PC-9 (cell line): ENCODE data around the gene CLASP1.

Experiments
- EZH2 ChIP-seq: fragments of 200-600 bp; sonication (generic); IDR thresholded peaks from 2 replicates; pipeline ENCODE4 v1.8.0; 2017; ENCODE audit warnings: antibody characterized with exemption, low read depth
- TF ChIP-seq, protein P1 (sequence below): fragments of 200-600 bp; sonication (generic); conservative IDR thresholded peaks from 2 replicates; pipeline ENCODE4 v1.6.1; 2017; ENCODE audit warnings: mixed run types, antibody characterized with exemption, mild to moderate bottlenecking, moderate library complexity

DNA sequence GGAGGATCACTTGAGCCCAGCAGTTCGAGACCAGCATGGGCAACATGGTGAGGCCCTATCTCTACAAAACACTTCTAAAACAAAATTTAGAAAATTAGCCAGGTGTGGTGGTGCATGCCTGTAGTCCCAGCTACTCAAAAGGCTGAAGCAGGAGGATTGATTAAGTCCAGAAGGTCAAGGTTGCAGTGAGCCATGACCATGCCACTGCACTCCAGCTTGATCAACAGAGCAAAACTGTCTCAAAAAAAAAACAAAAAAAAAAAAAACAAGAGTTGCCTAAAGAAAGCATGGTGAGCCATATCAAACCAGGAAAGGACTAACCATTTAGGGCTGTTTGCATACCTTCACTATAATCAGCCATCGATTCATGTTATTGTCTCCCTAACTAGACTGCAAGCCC is 4.5 kb downstream of the CLASP1 start:
- TF ChIP-seq, protein P1, sequence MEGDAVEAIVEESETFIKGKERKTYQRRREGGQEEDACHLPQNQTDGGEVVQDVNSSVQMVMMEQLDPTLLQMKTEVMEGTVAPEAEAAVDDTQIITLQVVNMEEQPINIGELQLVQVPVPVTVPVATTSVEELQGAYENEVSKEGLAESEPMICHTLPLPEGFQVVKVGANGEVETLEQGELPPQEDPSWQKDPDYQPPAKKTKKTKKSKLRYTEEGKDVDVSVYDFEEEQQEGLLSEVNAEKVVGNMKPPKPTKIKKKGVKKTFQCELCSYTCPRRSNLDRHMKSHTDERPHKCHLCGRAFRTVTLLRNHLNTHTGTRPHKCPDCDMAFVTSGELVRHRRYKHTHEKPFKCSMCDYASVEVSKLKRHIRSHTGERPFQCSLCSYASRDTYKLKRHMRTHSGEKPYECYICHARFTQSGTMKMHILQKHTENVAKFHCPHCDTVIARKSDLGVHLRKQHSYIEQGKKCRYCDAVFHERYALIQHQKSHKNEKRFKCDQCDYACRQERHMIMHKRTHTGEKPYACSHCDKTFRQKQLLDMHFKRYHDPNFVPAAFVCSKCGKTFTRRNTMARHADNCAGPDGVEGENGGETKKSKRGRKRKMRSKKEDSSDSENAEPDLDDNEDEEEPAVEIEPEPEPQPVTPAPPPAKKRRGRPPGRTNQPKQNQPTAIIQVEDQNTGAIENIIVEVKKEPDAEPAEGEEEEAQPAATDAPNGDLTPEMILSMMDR, result no peak
- TF ChIP-seq EZH2, result no peak
